ENCODE data around the gene SWSAP1.

The SWSAP1 gene

DNA sequence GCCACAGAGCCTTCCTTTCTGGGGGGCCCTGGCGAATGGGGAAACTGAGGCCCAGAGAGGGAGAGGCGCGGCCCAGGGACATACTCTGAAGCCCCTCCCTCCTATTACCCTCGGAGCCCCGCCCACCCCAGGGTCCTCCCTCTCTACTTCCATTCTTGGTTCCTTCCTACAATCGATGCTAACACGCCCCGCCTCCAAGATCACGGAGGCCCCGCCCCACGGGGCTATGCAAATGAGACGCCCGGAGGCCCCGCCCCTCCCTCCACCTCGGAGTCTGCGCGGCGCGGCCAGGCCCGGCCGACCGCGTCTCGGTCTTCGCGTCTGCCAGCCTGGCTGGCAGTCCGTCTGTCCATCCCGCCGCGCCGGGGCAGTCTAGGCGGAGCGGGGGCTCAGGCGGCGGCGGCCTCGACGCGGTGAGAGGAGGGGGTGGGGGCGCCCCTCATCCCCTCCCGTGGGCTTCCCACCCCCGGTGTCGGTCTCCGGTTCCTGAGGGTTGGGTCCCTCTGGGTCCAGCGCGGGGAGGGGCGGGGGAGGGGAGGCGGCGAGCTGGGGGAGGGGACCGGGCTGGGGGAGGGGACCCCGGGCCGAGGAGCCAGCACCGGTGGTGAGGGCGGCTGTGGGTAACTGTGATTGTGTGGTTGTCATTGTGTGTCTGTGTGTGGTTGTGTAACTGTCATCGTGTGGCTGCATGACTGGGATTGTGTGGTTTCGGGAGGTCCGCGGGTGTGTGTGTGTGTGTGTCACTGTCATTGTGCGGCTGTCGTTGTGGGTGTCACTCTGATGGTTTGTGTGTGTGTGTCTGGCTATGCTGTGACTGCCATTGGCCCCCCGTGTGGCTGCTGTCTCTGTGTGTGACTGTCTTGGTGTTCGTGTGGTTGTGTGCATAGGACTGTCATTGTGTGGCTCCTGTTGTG, 19.0 kb upstream of the SWSAP1 start, which contains the start of gene PLPPR2:
PLPPR2 (plus strand) TSS at position 273 of the 914 bp plus-strand sequence. CDS start 2,242 bp downstream, outside the sequence.
- peak; percentile 92 for DNase-seq

DNA sequence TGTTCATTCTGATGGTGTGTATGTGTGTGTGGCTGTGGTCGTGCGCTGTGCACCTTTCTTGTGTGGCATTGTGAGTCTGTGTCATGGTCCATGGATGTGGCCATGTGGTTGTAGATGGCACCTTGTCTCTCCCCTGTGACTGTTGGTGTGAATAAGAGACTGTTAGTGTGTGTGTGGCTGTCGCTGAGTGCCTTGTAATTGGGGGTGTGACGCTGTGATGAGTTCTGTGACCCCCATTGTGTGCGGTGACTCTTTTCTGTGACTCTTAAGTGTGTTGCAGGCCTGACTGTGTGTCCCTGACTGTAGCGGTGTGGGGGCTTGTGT, 18.4 kb upstream of the SWSAP1 start:
- DNase-seq: no peak

DNA sequence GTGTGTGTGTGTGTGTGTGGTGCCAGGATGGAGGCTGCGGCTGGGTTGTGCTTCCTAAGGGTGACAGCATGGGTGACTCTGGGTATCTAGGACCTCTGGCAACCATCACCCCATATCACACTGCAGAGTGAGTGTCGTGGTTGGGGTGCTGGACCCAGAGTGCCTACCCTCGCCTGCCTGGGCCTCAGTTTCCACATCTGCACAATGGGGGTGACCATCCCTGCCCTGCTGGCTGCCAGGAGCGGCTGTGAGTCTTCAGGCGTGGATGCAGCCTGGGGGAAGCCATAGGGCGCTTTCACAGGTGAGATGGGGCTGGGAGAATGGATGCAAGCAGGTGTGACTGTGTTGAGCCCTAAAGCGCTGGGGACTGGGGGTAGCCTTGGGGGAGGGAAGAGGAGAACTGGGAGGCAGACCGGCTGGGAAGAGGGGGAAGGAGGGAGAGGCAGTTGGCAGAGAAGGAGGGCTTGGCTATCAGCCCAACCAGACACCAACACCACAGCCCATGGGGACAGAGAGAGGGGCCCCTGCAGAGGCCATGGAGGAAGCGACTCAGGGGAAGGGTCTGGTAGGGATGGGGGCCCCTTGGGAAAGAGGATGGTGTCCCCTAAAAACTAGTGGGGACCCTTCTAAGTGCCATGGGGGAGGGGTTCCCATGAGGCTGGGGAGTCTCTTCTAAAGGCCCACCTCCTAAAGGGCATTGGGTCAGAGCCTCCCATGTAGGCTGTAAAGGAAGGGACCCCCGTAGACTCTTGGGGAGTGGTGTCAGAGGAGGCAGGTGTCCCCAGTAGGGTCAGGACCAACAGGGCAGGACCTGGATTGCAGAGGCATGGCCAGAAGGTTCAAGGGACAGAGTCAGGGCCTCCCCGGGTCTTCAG, 17.6 kb upstream of the SWSAP1 start:
- DNase-seq: no peak

DNA sequence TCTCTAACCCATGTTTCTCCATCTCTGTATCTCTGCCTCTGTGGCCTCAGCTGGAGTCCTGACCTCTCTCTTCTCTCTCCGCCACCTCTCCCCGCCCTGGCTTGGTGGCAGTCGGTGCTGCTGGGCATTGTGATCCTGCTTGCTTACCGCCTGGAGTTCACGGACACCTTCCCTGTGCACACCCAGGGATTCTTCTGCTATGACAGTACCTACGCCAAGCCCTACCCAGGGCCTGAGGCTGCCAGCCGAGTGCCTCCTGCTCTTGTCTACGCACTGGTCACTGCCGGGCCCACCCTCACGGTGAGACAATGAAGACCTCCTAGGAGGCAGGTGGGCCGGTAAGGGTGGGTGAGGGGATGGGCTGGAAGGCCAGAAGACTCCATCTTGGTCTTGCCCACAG, 15.0 kb upstream of the SWSAP1 start:
- no peak for DNase-seq

DNA sequence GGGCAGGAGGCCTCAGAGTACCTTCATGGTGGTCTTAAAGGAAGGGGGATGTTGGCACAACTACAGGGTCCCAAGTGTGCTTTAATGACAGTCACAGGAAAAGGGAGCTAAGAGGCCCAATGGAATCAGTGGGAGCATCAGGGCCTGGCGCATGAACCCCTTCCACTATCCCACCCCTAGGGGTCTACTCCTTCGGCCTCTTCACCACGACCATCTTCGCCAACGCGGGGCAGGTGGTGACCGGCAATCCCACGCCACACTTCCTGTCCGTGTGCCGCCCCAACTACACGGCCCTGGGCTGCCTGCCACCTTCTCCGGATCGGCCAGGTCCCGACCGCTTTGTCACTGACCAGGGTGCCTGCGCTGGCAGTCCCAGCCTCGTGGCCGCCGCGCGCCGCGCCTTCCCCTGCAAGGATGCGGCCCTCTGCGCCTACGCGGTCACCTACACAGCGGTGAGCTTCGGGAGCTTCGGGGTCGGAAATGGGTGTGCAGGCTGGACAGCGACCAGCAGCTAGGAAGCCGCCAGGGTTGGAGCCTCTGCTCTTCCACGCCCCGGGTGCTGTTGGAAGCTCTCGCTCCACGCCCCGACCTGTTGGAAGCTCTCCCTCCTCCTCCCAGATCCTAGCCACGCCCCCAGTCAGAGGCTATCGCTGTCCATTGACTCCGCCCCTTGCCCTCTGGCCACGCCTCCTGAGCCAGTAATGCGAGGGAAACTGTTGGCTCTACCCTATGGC, 13.3 kb upstream of the SWSAP1 start:
- peak; percentile 39 for DNase-seq

DNA sequence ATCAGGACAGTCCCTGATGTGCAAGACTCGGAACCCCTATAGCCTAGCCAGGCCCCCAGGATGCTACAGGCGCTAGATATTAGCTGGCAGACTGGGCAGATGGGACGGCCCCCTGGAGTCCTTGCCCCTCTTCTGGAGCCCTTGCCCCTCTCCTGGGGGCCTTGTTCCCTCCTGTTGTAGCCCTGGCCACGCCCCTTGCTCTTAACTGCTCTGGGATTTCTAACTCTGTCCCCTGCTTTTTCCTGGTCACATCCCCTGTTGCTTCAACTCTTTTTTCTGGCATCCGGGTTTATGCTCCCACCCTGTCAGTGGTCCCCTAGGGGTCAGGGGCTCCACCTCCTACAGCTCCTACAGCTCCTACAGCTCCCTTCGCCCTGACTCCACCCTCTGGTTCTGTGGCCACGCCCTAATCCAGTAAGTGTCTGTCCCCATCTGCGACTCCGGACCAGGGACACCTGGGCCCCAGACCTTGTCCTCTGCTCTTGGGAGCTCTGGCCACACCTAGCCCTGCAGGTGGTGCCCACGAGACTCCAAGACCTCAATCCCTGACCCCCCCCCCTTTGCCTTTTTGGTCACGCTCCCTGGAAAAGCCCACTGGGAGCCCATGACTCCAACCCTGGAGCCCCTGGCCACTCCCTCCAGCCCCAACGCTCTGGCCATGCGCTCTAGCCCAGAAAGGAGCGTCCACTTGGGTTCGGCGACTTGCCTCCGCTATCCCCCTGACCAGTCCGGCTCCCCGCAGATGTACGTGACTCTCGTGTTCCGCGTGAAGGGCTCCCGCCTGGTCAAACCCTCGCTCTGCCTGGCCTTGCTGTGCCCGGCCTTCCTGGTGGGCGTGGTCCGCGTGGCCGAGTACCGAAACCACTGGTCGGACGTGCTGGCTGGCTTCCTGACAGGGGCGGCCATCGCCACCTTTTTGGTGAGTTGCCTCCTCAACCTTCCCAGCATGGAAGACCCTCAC, 12.4 kb upstream of the SWSAP1 start:
- DNase-seq: no peak

DNA sequence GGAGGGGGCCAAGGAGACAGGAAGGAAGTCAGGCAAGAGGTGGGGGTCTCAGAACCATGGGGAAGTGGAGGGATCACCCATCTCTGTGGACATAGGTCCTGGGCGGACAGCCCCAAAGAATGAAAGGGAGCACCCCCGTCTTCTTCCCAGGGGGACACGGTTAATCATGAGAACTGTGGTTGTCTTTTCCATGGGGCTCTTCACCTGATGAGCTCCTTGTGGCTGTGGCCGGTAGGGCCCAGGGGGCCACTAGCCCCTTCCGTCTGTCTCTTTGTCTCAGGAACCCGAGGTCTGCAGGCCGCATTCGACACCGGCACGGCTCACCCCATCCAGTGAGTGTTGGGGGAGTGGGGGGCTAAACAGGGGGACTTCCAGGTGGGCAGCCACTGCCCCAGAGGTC, 10.6 kb upstream of the SWSAP1 start:
- no peak for DNase-seq

DNA sequence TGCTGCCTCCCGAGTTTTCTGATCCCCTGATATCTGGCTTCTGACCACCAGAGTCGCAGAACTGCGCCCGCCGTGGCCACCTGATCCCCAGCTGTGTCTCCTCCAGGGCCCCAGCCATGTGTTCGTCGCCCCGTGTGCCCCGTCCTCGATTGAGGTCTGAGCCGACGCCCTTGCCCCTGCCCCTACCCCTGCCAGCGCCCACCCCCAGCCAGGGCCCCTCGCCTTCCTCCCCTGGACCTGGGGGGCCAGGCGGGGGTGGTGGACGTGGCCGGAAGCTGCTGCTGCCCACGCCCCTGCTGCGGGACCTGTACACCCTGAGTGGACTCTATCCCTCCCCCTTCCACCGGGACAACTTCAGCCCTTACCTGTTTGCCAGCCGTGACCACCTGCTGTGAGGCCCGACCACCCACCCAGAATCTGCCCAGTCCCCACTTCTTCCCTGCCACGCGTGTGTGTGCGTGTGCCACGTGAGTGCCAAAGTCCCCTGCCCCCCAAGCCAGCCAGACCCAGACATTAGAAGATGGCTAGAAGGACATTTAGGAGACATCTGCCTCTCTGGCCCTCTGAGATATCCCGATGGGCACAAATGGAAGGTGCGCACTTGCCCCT, 10.1 kb upstream of the SWSAP1 start:
- no peak for DNase-seq

DNA sequence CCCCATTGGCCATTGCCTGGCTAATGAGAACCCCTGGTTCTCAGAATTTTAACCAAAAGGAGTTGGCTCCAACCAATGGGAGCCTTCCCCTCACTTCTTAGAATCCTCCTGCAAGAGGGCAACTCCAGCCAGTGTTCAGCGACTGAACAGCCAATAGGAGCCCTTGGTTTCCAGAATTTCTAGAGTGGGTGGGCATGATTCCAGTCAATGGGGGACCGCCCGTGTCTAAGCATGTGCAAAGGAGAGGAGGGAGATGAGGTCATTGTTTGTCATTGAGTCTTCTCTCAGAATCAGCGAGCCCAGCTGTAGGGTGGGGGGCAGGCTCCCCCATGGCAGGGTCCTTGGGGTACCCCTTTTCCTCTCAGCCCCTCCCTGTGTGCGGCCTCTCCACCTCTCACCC, 9.5 kb upstream of the SWSAP1 start:
- DNase-seq: no peak

DNA sequence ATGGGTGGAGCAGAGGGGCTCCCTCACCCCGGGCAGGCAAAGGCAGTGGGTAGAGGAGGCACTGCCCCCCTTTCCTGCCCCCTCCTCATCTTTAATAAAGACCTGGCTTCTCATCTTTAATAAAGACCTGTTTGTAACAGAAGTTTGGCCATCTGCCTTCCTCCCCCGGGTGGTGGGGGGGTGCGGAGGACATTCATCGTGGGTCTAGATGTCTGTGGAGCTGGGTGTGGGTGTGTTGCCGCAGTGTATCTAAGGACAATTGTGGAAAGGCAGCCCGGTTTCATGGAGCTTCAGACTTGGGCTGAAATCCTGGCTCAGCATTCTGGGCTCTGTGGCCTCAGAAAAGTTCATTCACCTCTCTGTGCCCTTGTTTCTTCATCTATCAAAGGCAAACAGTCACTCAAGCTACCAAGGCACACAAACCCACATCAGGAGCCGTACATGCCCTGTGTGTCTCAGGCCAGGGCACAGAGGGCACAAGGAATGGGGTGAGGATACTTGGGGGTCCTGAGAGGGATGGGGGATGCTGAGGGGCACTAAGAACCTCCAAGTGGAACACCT, 8.8 kb upstream of the SWSAP1 start:
- no peak for DNase-seq

DNA sequence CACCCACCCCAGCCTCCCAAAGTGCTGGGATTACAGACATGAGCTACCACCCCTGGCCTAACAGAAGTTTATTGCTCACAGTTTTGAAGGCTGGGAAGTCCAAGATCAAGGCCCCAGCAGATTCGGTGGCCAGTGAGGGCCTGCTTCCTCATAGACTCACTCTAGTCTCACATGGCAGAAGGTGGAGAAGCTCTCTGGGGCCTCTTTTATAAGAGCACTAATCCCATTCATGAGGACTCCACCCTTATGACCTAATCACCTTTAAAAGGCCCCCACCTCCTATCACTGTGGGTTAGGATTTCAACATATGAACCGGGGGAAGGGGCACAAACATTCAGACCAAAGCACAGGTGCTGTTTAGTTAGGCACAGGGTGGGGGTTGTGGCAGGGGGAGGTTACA, 6.9 kb upstream of the SWSAP1 start:
- no peak for DNase-seq

DNA sequence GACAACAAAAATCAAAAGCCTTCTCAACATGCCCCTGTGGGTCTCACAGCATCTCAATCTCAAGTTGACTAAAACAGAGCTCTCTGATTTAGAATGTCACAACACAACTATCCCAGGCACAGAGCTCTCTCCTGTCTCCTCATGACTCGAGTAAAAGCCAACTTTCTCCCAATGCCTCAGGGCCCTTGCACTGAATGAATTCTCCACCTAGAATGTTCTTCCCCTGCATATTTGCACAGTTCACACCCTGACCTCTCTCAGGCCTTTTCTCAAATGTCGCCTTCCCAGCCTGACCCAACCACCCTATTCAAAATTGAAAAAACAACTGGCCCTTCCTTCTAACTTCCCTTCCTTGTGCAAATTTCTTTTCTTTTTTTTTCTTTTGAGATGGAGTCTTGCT, 3.7 kb upstream of the SWSAP1 start:
- no peak for DNase-seq

DNA sequence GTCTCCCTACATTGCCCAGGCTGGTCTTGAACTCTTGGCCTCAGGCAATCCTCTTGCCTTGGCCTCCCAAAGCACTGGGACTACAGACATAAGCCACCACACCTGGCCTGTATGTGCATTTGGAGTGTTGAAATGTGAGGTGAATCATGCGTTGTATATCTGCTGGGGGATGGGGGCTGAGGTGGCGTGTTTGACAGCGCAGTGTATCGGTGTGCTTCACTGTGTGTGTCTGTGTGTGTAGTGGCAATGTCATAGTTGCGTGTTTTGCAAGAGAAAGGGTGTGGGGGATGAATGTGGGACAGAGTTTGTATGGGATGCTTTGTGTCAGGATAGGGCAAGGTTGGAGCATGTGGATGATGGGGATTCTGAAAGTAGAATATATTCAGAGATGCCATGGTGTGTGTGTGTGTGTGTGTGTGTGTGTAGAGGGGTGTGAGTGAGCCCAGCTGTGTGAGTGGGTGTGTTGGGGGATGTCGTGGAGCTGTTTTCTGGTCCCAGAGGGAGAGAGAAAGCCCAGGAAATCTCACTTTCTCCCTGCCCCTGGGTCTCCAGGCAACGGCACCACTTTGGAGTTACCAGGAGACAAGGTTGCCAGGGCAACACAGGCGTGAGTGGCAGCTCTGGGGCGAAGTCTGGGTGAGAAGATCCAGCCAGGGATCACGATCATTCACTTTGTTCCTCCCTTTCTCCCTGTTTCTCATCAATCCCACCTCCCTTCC, 1.1 kb upstream of the SWSAP1 start:
- DNase-seq: no peak

DNA sequence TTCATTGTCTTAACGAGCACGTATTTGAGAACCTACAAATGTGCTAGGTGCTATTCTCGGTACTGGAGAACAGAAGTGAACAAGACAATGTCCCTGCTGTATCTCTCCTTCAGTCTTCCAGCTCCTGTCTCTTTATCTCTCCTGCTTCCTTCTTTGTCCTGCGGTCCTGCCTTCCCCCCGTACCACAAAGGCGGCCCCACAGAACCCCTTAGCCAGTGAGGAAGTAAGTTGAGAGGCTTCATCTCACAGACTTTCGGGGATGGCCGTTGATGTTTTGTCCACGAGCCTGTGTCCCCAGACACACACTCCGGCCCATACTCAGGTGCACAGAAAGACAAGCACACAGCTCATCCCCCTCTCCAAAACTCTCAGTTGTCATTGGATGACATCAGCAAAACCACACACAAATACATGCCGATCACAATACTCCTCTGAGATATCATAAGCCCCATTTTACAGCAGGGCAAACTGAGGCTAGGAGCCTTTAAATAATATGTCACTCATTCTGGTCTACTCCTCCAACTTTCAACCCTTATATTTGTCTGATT, 507 bp upstream of the SWSAP1 start:
- no peak for DNase-seq

DNA sequence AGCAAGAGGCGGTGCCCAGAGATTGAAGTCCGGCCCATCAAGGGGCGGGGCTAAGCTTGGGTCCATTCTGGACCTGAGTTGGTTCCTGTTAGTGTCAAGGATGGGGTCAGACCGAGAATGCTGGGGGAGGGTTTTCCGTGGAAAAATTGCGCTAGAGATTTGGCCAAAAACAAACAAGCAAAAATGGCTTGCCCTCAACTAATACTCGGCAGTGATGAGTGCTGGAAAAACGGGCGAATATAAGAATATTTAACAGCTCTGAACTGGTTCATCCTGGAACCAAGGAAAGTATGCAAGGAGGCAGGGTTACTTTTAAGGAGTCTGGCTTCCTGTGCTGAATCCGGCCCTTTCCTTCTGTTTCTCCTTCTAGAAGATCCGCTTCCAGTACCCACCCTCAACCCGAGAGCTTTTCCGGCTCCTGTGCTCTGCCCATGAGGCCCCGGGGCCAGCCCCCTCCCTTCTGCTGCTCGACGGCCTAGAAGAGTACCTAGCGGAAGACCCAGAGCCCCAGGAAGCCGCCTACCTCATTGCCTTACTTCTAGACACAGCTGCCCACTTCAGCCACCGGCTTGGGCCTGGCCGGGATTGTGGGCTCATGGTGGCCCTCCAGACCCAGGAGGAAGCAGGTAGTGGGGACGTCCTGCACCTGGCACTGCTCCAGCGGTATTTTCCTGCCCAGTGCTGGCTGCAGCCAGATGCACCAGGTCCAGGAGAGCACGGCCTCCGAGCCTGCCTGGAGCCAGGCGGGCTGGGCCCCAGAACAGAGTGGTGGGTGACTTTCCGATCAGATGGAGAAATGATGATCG, 880 bp downstream of the SWSAP1 start:
- no peak for DNase-seq

DNA sequence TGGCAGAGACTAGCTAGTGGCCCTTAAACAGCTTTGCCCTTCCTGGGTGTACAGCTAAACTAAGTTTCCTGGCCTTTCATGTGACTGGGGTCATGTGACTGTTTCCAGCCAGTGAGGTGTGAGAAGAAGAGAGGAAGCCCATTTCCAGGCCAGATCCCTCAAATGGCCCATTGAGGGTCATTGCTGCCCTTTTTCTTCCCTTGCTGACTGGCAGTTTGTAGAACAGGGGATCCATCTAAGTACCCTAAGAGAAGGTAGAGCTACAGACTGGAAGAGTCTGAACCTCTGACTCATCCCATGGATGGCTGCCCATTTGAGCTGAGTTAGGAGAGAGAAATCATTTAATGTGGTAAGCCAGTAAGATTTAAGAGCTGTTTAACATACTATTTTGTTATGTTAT, 2.8 kb downstream of the SWSAP1 start:
- no peak for DNase-seq

DNA sequence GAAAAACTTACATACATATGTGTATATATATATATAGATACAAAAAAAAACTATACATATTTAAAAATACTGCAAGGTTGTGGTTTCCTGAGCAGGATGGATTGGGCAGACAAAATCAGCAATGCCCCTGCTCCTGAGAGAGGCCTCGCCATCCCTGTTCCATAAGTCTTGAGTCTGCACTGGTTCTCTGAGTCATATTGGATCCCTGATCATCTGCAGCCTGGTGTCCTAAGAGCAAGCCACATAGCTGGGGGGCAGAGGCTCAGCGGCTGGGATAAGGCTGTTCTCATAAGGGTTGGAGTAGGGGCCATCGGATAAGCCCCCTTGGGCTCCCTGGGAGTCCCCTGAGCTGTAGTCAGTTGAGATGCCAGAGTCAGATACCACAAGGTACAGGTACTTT, 3.3 kb downstream of the SWSAP1 start:
- no peak for DNase-seq

DNA sequence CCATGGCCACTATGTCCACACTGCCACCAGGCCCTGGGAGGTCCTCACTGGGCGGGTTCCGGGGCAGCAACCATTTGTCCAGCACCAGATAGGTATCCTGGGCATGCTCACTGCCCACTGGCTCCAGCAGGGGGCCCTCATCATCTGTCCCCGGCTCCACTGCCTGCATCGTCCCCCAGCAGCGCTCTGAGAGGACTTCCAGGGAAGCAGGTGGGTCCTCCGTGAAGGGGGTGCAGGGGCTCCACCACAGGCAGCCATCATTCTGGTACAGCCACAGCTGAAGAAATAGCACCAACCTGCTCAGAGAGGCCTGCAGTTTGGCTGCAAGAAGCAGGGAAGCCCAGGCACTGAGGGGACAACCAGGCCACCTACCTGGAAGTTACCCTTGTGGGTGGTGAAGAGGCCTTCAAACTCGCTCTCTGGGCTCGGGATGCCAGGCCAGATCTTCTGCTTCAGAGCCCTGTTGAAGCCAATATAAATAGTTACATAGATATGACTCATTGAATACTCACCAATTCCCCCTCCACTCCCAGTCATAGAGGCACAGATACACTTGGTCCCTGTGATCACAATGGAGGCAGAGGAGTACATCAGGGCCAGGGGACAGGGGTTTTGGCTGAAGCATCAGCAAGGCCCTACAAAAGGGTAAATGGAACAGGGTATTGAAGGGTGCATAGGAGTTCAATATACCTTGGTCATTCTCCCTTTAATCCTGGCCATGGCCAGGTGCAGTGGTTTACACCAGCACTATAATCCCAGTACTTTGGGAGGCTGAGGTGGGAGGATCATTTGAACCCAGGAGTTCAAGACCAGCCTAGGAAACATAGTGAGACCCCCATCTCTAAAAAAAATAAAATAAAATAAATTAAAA, 4.1 kb downstream of the SWSAP1 start:
- peak; percentile 36 for DNase-seq
